Right kidney (tissue), 9 donors: ENCODE data around the gene SLC8A2.

Experiments used
- DNase-seq: peaks from one replicate; pipeline ENCODE4 v3.0.0-alpha.2; 2016
- long read RNA-seq, 8 donors: transcript quantifications; one replicate each; lab custom pipeline, GENCODE V29; 2026

The SLC8A2 gene
- long read RNA-seq, donor 1, result 0 reads
- long read RNA-seq, donor 2, result 0 reads
- long read RNA-seq, donor 3, result 0 reads
- long read RNA-seq, donor 4, result 0 reads
- long read RNA-seq, donor 5, result 0 reads
- long read RNA-seq, donor 6, result 0 reads
- long read RNA-seq, donor 7, result 0 reads
- long read RNA-seq, donor 8, result 0 reads

GRCh38 chr19:47471733-47472457, at the start of gene SLC8A2:
SLC8A2 (minus strand) TSS chr19:47471893; CDS start chr19:47466403, 5,490 bp downstream.
- DNase-seq, result peak; percentile 66

- DNase-seq, result no peak
Measured at GRCh38 chr19:47520839-47521238, 49.1 kb upstream of the SLC8A2 start.

GRCh38 chr19:47520343-47520806, 48.7 kb upstream of the SLC8A2 start:
- DNase-seq, result no peak

- no peak for DNase-seq
Measured at GRCh38 chr19:47518854-47519253, 47.2 kb upstream of the SLC8A2 start.

- no peak for DNase-seq
Measured at GRCh38 chr19:47518139-47518538, 46.4 kb upstream of the SLC8A2 start.

GRCh38 chr19:47514869-47515588, 43.3 kb upstream of the SLC8A2 start, which contains the start of gene NAPA:
NAPA (minus strand) TSS chr19:47515063; CDS start chr19:47514940, 123 bp downstream.
- DNase-seq, result peak; percentile 93

- DNase-seq, result no peak
Measured at GRCh38 chr19:47514151-47514868, 42.6 kb upstream of the SLC8A2 start.

- no peak for DNase-seq
Measured at GRCh38 chr19:47512948-47513319, 41.2 kb upstream of the SLC8A2 start.

GRCh38 chr19:47512183-47512947, 40.7 kb upstream of the SLC8A2 start:
- no peak for DNase-seq

GRCh38 chr19:47511681-47512080, 40.0 kb upstream of the SLC8A2 start:
- no peak for DNase-seq

GRCh38 chr19:47511128-47511517, 39.4 kb upstream of the SLC8A2 start:
- DNase-seq, result no peak

GRCh38 chr19:47510516-47511127, 38.9 kb upstream of the SLC8A2 start:
- no peak for DNase-seq

GRCh38 chr19:47509973-47510372, 38.3 kb upstream of the SLC8A2 start:
- no peak for DNase-seq

- DNase-seq, result no peak
Measured at GRCh38 chr19:47509170-47509847, 37.6 kb upstream of the SLC8A2 start.

- DNase-seq, result no peak
Measured at GRCh38 chr19:47508721-47509120, 37.0 kb upstream of the SLC8A2 start.

- DNase-seq, result no peak
Measured at GRCh38 chr19:47507924-47508553, 36.3 kb upstream of the SLC8A2 start.

GRCh38 chr19:47507012-47507411, 35.3 kb upstream of the SLC8A2 start:
- no peak for DNase-seq

- no peak for DNase-seq
Measured at GRCh38 chr19:47506459-47506858, 34.8 kb upstream of the SLC8A2 start.

- DNase-seq, result no peak
Measured at GRCh38 chr19:47505506-47505905, 33.8 kb upstream of the SLC8A2 start.

GRCh38 chr19:47503826-47504150, 32.1 kb upstream of the SLC8A2 start:
- DNase-seq, result no peak
